Fibroblast of skin of abdomen (primary cell): Measurements from ENCODE around the gene NFAM1.
A peak's percentile ranks its signal among the peaks of the same experiment; 100 is the strongest.

Experiments used
- DNase-seq: peaks from one replicate; pipeline ENCODE4 v3.0.0-alpha.2; 2013

Gene NFAM1

GRCh38 chr22:42383287-42383686 is 48.9 kb downstream of the NFAM1 start:
- DNase-seq: no peak

GRCh38 chr22:42380769-42381551 is 51.2 kb downstream of the NFAM1 start:
- no peak for DNase-seq

- no peak for DNase-seq
Measured at GRCh38 chr22:42379966-42380537, 52.2 kb downstream of the NFAM1 start.

- DNase-seq: peak; percentile 78
Measured at GRCh38 chr22:42376711-42377554, 55.3 kb downstream of the NFAM1 start.

GRCh38 chr22:42375982-42376381 is 56.2 kb downstream of the NFAM1 start:
- DNase-seq: no peak

- no peak for DNase-seq
Measured at GRCh38 chr22:42372976-42373375, 59.2 kb downstream of the NFAM1 start.

GRCh38 chr22:42371501-42371900 is 60.7 kb downstream of the NFAM1 start:
- no peak for DNase-seq

GRCh38 chr22:42371099-42371498 is 61.1 kb downstream of the NFAM1 start:
- DNase-seq: no peak

- peak; percentile 92 for DNase-seq
Measured at GRCh38 chr22:42369250-42370041, 62.8 kb downstream of the NFAM1 start.

- DNase-seq: no peak
Measured at GRCh38 chr22:42368379-42369249, 63.6 kb downstream of the NFAM1 start.

GRCh38 chr22:42367980-42368378 is 64.2 kb downstream of the NFAM1 start:
- DNase-seq: no peak

GRCh38 chr22:42366806-42367581 is 65.2 kb downstream of the NFAM1 start:
- DNase-seq: no peak

GRCh38 chr22:42365942-42366695 is 66.1 kb downstream of the NFAM1 start:
- DNase-seq: no peak

- peak; percentile 31 for DNase-seq
Measured at GRCh38 chr22:42365111-42365865, 66.9 kb downstream of the NFAM1 start.

- peak; percentile 72 for DNase-seq
Measured at GRCh38 chr22:42364604-42365110, 67.5 kb downstream of the NFAM1 start.

- DNase-seq: no peak
Measured at GRCh38 chr22:42363892-42364291, 68.3 kb downstream of the NFAM1 start.

- no peak for DNase-seq
Measured at GRCh38 chr22:42361523-42361922, 70.7 kb downstream of the NFAM1 start.

- DNase-seq: no peak
Measured at GRCh38 chr22:42360348-42360747, 71.9 kb downstream of the NFAM1 start.
